HepG2 (cell line): Measurements from ENCODE around the gene CEACAM3. TPM values are rescaled to one million over a fixed set of nuclear protein-coding genes. Genes with fewer than 3 reads are reported as not detected.

Experiments
- ATAC-seq: fragments of 200-7000 bp; cut with Tn5 transposase; 3 replicates; pipeline ENCODE4 v1.9.1; 2020; ENCODE audit warnings: mild to moderate bottlenecking, moderate library complexity
- BruUV-seq: library from RNA; stranded (reverse); fragments of 400-500 nt; replicated peaks from 2 replicates; lab custom pipeline; 2021; lab: Mats Ljungman, UMichigan
- CTCF ChIA-PET: fragments of 300-600 bp; formaldehyde crosslinking; extraction: SDS; loops from one replicate; lab custom pipeline; 2021; ENCODE audit warnings: low total read pairs, inconsistent platforms, low intra/inter-chr PET ratio; lab: Yijun Ruan, JAX
- POLR2A ChIA-PET: fragments of 350-600 bp; sonication (Branson Sonifier 250); formaldehyde crosslinking; loops from one replicate; lab custom pipeline; 2020; ENCODE audit warnings: antibody characterized with exemption, inconsistent platforms; lab: Yijun Ruan, JAX
- DNase-seq: peaks from one replicate; pipeline ENCODE4 v3.0.0-alpha.2; 2015; ENCODE audit warnings: low spot score
- FAIRE-seq: peaks from 3 replicates; lab custom pipeline; 2011; peaks lifted over from hg19 to GRCh38; lab: Jason Lieb, UNC
- H2AFZ ChIP-seq: one replicate; pipeline ENCODE4 v1.6.1; 2011; ENCODE audit warnings: low read length, inconsistent platforms
- H3K27ac ChIP-seq: fragments of 300-600 bp; 3 replicates; pipeline ENCODE4 v1.8.0; 2011; ENCODE audit warnings: mixed run types, mild to moderate bottlenecking, mixed read lengths, low read length, inconsistent platforms; ENCODE audit not compliant: insufficient read depth; ENCODE audit errors: extremely low read length
- H3K27me3 ChIP-seq, 2 experiments: fragments of 200-600 bp in 1 of 2; 2 replicates in 1 of 2; 3 replicates in 1 of 2; pipeline versions ENCODE4 v1.6.0 to v1.8.0; 2011; ENCODE audit warnings: low read length in 2 of 2, mild to moderate bottlenecking in 2 of 2, moderate library complexity in 2 of 2, inconsistent platforms in 1 of 2; ENCODE audit not compliant: insufficient read depth in 2 of 2, control insufficient read depth in 1 of 2
- H3K36me3 ChIP-seq, 2 experiments: fragments of 200-600 bp in 1 of 2; replicated peaks in 1 of 2; 2 replicates in 1 of 2; 3 replicates in 1 of 2; pipeline versions ENCODE4 v1.5.1 to v1.8.0; 2011; ENCODE audit warnings: low read length in 2 of 2, inconsistent platforms in 1 of 2; ENCODE audit not compliant: insufficient read depth in 2 of 2, control insufficient read depth in 1 of 2
- H3K4me1 ChIP-seq: 2 replicates; pipeline ENCODE4 v1.5.1; 2012; ENCODE audit warnings: low read length, inconsistent platforms; ENCODE audit not compliant: insufficient read depth
- H3K4me2 ChIP-seq: 2 replicates; pipeline ENCODE4 v1.6.0; 2011; ENCODE audit warnings: low read depth, low read length, inconsistent platforms
- H3K4me3 ChIP-seq, 3 experiments: fragments of 200-600 bp in 1 of 3; sonication (generic), shearing (Covaris generic) in 1 of 3; replicated peaks in 1 of 3; 2 replicates each; pipeline ENCODE4 v1.5.1; 2011 to 2016; ENCODE audit warnings: low read length in 3 of 3, inconsistent platforms in 2 of 3, low read depth in 2 of 3, mild to moderate bottlenecking in 2 of 3, control low read depth in 1 of 3, mixed read lengths in 1 of 3; ENCODE audit not compliant: insufficient read depth in 1 of 3
- H3K79me2 ChIP-seq: one replicate; pipeline ENCODE4 v1.6.1; 2011; ENCODE audit warnings: low read length, inconsistent platforms; ENCODE audit not compliant: insufficient read depth
- H3K9ac ChIP-seq: 2 replicates; pipeline ENCODE4 v1.6.0; 2011; ENCODE audit warnings: mild to moderate bottlenecking, low read depth, low read length, inconsistent platforms; ENCODE audit not compliant: insufficient read depth
- H3K9me3 ChIP-seq: 2 replicates; pipeline ENCODE4 v1.5.1; 2012; ENCODE audit warnings: mild to moderate bottlenecking, low read length
- H4K20me1 ChIP-seq: 2 replicates; pipeline ENCODE4 v1.6.0; 2011; ENCODE audit warnings: inconsistent platforms, mild to moderate bottlenecking, low read length, moderate library complexity; ENCODE audit not compliant: insufficient read depth
- ARNT ChIP-seq: fragments of 450-650 bp; IDR thresholded peaks from 2 replicates; pipeline ENCODE4 v1.6.1; 2017
- ATF4 ChIP-seq, 2 experiments: fragments of 450-650 bp in 1 of 2; sonication (generic) in 1 of 2; formaldehyde crosslinking; IDR thresholded peaks; 2 replicates each; pipeline versions ENCODE4 v1.5.0 to v1.8.0; 2020 to 2022; ENCODE audit warnings: mild to moderate bottlenecking in 1 of 2, missing genetic modification reagents in 1 of 2
- BCLAF1 ChIP-seq: fragments of 450-650 bp; IDR thresholded peaks from 2 replicates; pipeline ENCODE4 v1.6.1; 2017; ENCODE audit warnings: mild to moderate bottlenecking
- HNRNPLL ChIP-seq: fragments of 200-400 bp; formaldehyde crosslinking; IDR thresholded peaks from 2 replicates; pipeline ENCODE4 v1.6.1; 2017; ENCODE audit warnings: mild to moderate bottlenecking, low read depth, low read length; ENCODE audit not compliant: poor library complexity, severe bottlenecking
- MBD4 ChIP-seq: IDR thresholded peaks from 2 replicates; pipeline ENCODE4 v1.6.1; 2012; ENCODE audit warnings: low read length, inconsistent platforms, borderline replicate concordance
- MTERF4 ChIP-seq: sonication (generic); formaldehyde crosslinking; IDR thresholded peaks from 2 replicates; pipeline ENCODE4 v1.8.0; 2023; ENCODE audit warnings: mild to moderate bottlenecking, missing genetic modification reagents
- RORA ChIP-seq: sonication (generic); formaldehyde crosslinking; IDR thresholded peaks from 2 replicates; pipeline ENCODE4 v1.5.0; 2020; ENCODE audit warnings: mild to moderate bottlenecking, missing genetic modification reagents, moderate library complexity
- SMC3 ChIP-seq: IDR thresholded peaks from 2 replicates; pipeline ENCODE4 v1.6.1; 2011; ENCODE audit warnings: low read length, improper control_type of control experiment
- TERF1 ChIP-seq: sonication (generic); formaldehyde crosslinking; IDR thresholded peaks from 2 replicates; pipeline ENCODE4 v1.8.0; 2022; ENCODE audit warnings: mild to moderate bottlenecking, missing genetic modification reagents, moderate library complexity
- ZNF382 ChIP-seq: sonication (generic); formaldehyde crosslinking; IDR thresholded peaks from 2 replicates; pipeline ENCODE4 v1.5.0; 2020; ENCODE audit warnings: missing genetic modification reagents, mild to moderate bottlenecking, borderline replicate concordance
- WGBS: methylation state at CpG from one replicate; pipeline ENCODE4 v1.1.6; 2017; ENCODE audit warnings: low lambda C conversion rate; 5-methylcytosine and 5-hydroxymethylcytosine counted together
- in situ Hi-C: cut with HindIII; loops from 2 replicates; pipeline ENCODE4 v1.10.0; 2017; ENCODE audit warnings: low pct_unique_long_range_greater_than_20kb; ENCODE audit not compliant: extremely low pct_ligation_motif_present
- intact Hi-C: fragments of 100-400 bp; cut with micrococcal nuclease; formaldehyde crosslinking; loops from one replicate; pipeline ENCODE4 v1.10.0; 2022; ENCODE audit not compliant: unreplicated experiment
- polyA plus RNA-seq, 8 experiments: library from polyadenylated mRNA; depleted of rRNA in 3 of 8; stranded (reverse) in 7 of 8; unstranded in 1 of 8; fragments of >200 nt; fragmentation: Illumina TruSeq in 4 of 8; extraction: Trizol in 4 of 8; gene quantifications; 2 replicates each; pipeline versions ENCODE4 v1.2.1 to v1.2.3, GENCODE V29; 2011 to 2016; ENCODE audit warnings: low read depth in 4 of 8, missing spikeins in 1 of 8, mixed read lengths in 1 of 8; ENCODE audit not compliant: insufficient read depth in 1 of 8
- total RNA-seq, 5 experiments: library from RNA; depleted of rRNA; stranded (reverse); fragments of >200 nt; fragmentation: Illumina TruSeq; extraction: Trizol; gene quantifications; 2 replicates each; pipeline ENCODE4 v1.2.3, GENCODE V29; 2016; ENCODE audit warnings: low read depth in 1 of 5
- TF ChIP-seq, protein P1 (sequence below): sonication (generic); formaldehyde crosslinking; conservative IDR thresholded peaks from 2 replicates; pipeline ENCODE4 v1.8.0; 2022; ENCODE audit warnings: missing genetic modification reagents

The CEACAM3 gene
- total and polyA plus RNA-seq, 2 of the 13 experiments (the other 11 are each of a cell fraction or from before 2014, with no cell fraction given), result not detected

- TF ChIP-seq, protein P1, sequence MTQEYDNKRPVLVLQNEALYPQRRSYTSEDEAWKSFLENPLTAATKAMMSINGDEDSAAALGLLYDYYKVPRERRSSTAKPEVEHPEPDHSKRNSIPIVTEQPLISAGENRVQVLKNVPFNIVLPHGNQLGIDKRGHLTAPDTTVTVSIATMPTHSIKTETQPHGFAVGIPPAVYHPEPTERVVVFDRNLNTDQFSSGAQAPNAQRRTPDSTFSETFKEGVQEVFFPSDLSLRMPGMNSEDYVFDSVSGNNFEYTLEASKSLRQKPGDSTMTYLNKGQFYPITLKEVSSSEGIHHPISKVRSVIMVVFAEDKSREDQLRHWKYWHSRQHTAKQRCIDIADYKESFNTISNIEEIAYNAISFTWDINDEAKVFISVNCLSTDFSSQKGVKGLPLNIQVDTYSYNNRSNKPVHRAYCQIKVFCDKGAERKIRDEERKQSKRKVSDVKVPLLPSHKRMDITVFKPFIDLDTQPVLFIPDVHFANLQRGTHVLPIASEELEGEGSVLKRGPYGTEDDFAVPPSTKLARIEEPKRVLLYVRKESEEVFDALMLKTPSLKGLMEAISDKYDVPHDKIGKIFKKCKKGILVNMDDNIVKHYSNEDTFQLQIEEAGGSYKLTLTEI (CRISPR knock-in tag), result no peak
- TF ChIP-seq RORA (CRISPR knock-in tag), result no peak
- no peak for TF ChIP-seq ZNF382
These were observed 20.4 kb downstream of the CEACAM3 start (continued) for GRCh38 chr19:41816761-41817160.

DNA sequence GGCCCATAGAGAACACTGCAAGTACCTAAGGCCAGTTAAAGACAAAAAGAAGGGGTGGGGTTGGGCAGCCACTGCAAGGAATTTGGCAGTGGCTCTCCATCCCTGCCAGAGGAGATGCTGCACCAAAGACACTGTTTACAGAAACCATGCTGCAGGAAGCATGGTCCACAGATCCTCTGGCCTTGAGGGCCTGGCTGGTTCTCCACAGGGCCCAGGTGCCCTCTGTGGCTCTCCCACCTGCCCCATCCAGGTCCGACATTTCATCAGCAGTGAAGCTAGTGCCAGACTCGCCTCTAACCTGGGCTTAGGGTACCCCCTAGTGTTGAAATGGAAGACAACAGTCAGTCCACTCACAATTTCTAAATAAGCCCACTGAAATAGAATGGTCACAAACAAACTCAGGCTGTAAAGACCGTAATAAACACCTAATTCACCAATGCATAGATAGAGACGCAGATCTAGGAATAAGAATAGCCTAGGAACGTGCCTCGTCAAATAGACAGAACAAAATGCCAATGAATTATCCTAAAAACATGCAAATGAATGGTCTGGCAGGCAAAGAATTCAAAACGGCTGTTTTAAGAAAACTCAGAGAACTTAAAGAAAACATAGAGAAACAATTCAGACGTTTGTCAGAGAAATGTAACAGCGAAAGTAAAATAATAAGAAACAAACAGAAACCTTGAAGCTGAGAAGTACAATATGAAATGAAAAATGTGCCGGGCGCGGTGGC, 24.8 kb downstream of the CEACAM3 start:
- DNase-seq, result peak; percentile 41
- in situ Hi-C loops (no loop called here), intact Hi-C loops (loop anchor here (1.0 kb wide), 1 partner anchor 28 kb away; no protein-coding TSS in a partner anchor)
- H3K9me3 ChIP-seq, result no peaks in the 10 kb centered on the region
- ATAC-seq, result peak; percentile 80
- no peaks in the 10 kb centered on the region for H3K4me1 ChIP-seq
- H3K4me2 ChIP-seq, result no peak overlapping the region
- POLR2A ChIA-PET, result no interaction called here
- H3K27me3 ChIP-seq, result peaks cover 0 to 6% of the 10 kb centered on the region in 2 experiments; a peak in 1 of 5 replicates
- H3K9ac ChIP-seq, result no peak overlapping the region
- H3K4me3 ChIP-seq, result no peak overlapping the region
- BruUV-seq, result no TSS peak
- FAIRE-seq, result peak; percentile 15
- WGBS, result 27% methylated on average over 11 of the region's 12 CpGs
- H3K79me2 ChIP-seq, result no peaks in the 10 kb centered on the region
- CTCF ChIA-PET, result interaction anchor here (0.7 to 1.5 kb wide), 5 partner anchors 28 to 114 kb away, joined by 3 to 20 read pairs (median 4); no protein-coding TSS in a partner anchor
- H3K36me3 ChIP-seq, result no peaks in the 10 kb centered on the region
- no peak overlapping the region for H3K27ac ChIP-seq
- H4K20me1 ChIP-seq, result no peaks in the 10 kb centered on the region
- H2AFZ ChIP-seq, result no peak overlapping the region
- TF ChIP-seq ATF4 (CRISPR knock-in tag; IDR thresholded peaks at IDR 0.05), result peak in 1 of 2 experiments; percentile 36; a peak in 1 of 4 replicates
- no peak for TF ChIP-seq MBD4
- no peak for TF ChIP-seq HNRNPLL
- TF ChIP-seq SMC3, result peak; percentile 47; the same call in 1 of the 2 replicates
- no peak for TF ChIP-seq MTERF4 (CRISPR knock-in tag)
- no peak for TF ChIP-seq TERF1 (CRISPR knock-in tag)
- no peak for TF ChIP-seq ARNT
- no peak for TF ChIP-seq BCLAF1
